CD14-positive monocyte (primary cell): ENCODE data around the gene GDF10. TPM values are rescaled to one million over a fixed set of nuclear protein-coding genes. Genes with fewer than 3 reads are reported as not detected.

Experiments used
- DNase-seq, 3 donors: peaks; one replicate each; pipeline ENCODE4 v3.0.0-alpha.2; 2011 to 2022
- H2AFZ ChIP-seq: 2 replicates; pipeline ENCODE4 v1.6.0; 2012; ENCODE audit warnings: mild to moderate bottlenecking, low read depth, low read length, inconsistent platforms; ENCODE audit not compliant: insufficient read depth, poor library complexity, severe bottlenecking
- H3K27ac ChIP-seq, 2 donors: 1 replicate in 1 of 2; 2 replicates in 1 of 2; pipeline ENCODE4 v1.5.1; 2012 to 2013; ENCODE audit warnings: low read length in 2 of 2, control low read depth in 1 of 2, inconsistent platforms in 1 of 2, low read depth in 1 of 2, mild to moderate bottlenecking in 1 of 2
- H3K27me3 ChIP-seq, 2 donors: one replicate each; pipeline versions ENCODE4 v1.6.0 to v1.6.1; 2011 to 2013; ENCODE audit warnings: low read length in 2 of 2; ENCODE audit not compliant: control insufficient read depth in 2 of 2, insufficient read depth in 2 of 2
- H3K36me3 ChIP-seq, 2 donors: replicated peaks in 1 of 2; 1 replicate in 1 of 2; 2 replicates in 1 of 2; pipeline versions ENCODE4 v1.5.1 to v1.6.1; 2012 to 2013; ENCODE audit warnings: low read length in 2 of 2, control low read depth in 1 of 2, inconsistent platforms in 1 of 2, mild to moderate bottlenecking in 1 of 2; ENCODE audit not compliant: insufficient read depth in 2 of 2, control insufficient read depth in 1 of 2
- H3K4me1 ChIP-seq, 2 donors: 1 replicate in 1 of 2; 2 replicates in 1 of 2; pipeline versions ENCODE4 v1.5.1 to v1.6.1; 2012 to 2013; ENCODE audit warnings: low read length in 2 of 2, control low read depth in 1 of 2, inconsistent platforms in 1 of 2, mild to moderate bottlenecking in 1 of 2, moderate library complexity in 1 of 2; ENCODE audit not compliant: insufficient read depth in 2 of 2, control insufficient read depth in 1 of 2
- H3K4me2 ChIP-seq: replicated peaks from 2 replicates; pipeline ENCODE3; 2012; ENCODE audit warnings: low read length, moderate library complexity, mild to moderate bottlenecking; ENCODE audit not compliant: poor library complexity, severe bottlenecking; ENCODE audit errors: extremely low read depth
- H3K4me3 ChIP-seq, 3 experiments: fragments of 200-600 bp in 1 of 3; sonication (generic) in 1 of 3; replicated peaks in 1 of 3; 1 replicate in 2 of 3; 2 replicates in 1 of 3; pipeline ENCODE4 v1.5.1; 2011 to 2013; ENCODE audit warnings: low read length in 3 of 3, mild to moderate bottlenecking in 3 of 3, control low read depth in 2 of 3, low read depth in 2 of 3, inconsistent platforms in 1 of 3, moderate library complexity in 1 of 3
- H3K79me2 ChIP-seq: 2 replicates; pipeline ENCODE4 v1.6.0; 2012; ENCODE audit warnings: mild to moderate bottlenecking, control low read depth, inconsistent platforms, low read length, moderate library complexity; ENCODE audit not compliant: insufficient read depth
- H3K9ac ChIP-seq: 2 replicates; pipeline ENCODE4 v1.6.0; 2017; ENCODE audit warnings: low read length, mild to moderate bottlenecking; ENCODE audit not compliant: insufficient read depth, poor library complexity, severe bottlenecking
- H3K9me3 ChIP-seq, 2 donors: replicated peaks in 1 of 2; 1 replicate in 1 of 2; 2 replicates in 1 of 2; pipeline versions ENCODE4 v1.5.1 to v1.6.1; 2012 to 2013; ENCODE audit warnings: low read length in 2 of 2, control low read depth in 1 of 2; ENCODE audit not compliant: control insufficient read depth in 1 of 2, insufficient read depth in 1 of 2
- H4K20me1 ChIP-seq: 2 replicates; pipeline ENCODE4 v1.6.0; 2012; ENCODE audit warnings: mild to moderate bottlenecking, low read length, control low read depth, moderate library complexity; ENCODE audit not compliant: insufficient read depth
- H3K27ac Mint-ChIP-seq, 7 donors: one replicate each; pipeline ENCODE4 v1.8.0; 2020; ENCODE audit warnings: mild to moderate bottlenecking in 7 of 7, mixed read lengths in 7 of 7, moderate library complexity in 6 of 7, inconsistent platforms in 2 of 7
- H3K27me3 Mint-ChIP-seq, 3 donors: one replicate each; pipeline ENCODE4 v1.8.0; 2021 to 2022; ENCODE audit warnings: low read depth in 3 of 3, mild to moderate bottlenecking in 3 of 3, mixed read lengths in 3 of 3, moderate library complexity in 3 of 3, inconsistent platforms in 1 of 3
- H3K36me3 Mint-ChIP-seq, 2 donors: one replicate each; pipeline ENCODE4 v1.8.0; 2020; ENCODE audit warnings: mixed read lengths in 2 of 2, inconsistent platforms in 1 of 2, mild to moderate bottlenecking in 1 of 2
- H3K4me1 Mint-ChIP-seq: one replicate; pipeline ENCODE4 v1.8.0; 2020; ENCODE audit warnings: mild to moderate bottlenecking, mixed read lengths
- H3K4me3 Mint-ChIP-seq, 2 donors: one replicate each; pipeline ENCODE4 v1.8.0; 2020; ENCODE audit warnings: mild to moderate bottlenecking in 2 of 2, mixed read lengths in 2 of 2, moderate library complexity in 1 of 2
- H3K9me3 Mint-ChIP-seq, 7 donors: one replicate each; pipeline ENCODE4 v1.8.0; 2020 to 2022; ENCODE audit warnings: mixed read lengths in 7 of 7, mild to moderate bottlenecking in 6 of 7, moderate library complexity in 6 of 7, inconsistent platforms in 2 of 7
- WGBS: methylation state at CpG from one replicate; pipeline ENCODE4 v1.1.5; 2013; ENCODE audit warnings: missing lambda C conversion rate; ENCODE audit not compliant: insufficient coverage; 5-methylcytosine and 5-hydroxymethylcytosine counted together
- intact Hi-C, 2 donors: fragments of 100-400 bp; cut with micrococcal nuclease; formaldehyde crosslinking; loops; one replicate each; pipeline versions ENCODE4 v1.15.0 to v1.15.1; 2023
- polyA plus RNA-seq, 3 donors: library from polyadenylated mRNA; depleted of rRNA in 1 of 3; unstranded in 2 of 3; stranded (reverse) in 1 of 3; fragments of 300-500 nt in 2 of 3; fragments of >200 nt in 1 of 3; fragmentation: Illumina TruSeq in 2 of 3; gene quantifications; 1 replicate in 2 of 3; 2 replicates in 1 of 3; pipeline ENCODE4 v1.2.3, GENCODE V29; 2012 to 2021
- TF ChIP-seq, protein P1 (sequence below): fragments of 200-600 bp; IDR thresholded peaks from one replicate; pipeline ENCODE4 v1.8.0; 2022; ENCODE audit warnings: antibody characterized with exemption, mild to moderate bottlenecking

The GDF10 gene
- polyA plus RNA-seq, 3 donors = not detected

DNA sequence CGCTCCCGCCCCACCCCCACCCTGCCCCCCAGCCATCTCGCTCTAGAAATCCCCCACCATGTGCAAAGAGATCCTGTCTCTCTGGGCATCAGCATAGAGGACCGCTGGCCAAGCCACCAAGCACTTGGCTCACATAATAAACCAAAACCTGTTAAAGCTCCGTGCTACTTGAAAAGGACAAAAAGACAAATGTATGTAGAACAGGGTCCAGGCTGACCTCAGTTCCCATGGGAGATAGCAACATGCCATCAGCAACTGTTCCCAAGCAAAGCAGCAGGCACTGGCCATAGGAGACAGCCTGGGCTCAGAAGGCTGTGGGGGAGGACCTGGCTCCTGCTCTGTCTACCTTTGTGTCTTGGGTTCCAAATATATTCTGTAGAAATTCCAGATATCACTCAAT, 38.4 kb upstream of the GDF10 start:
- peaks cover 58 to 62% of the 10 kb centered on the region in 2 donors for H3K4me1 ChIP-seq
- H2AFZ ChIP-seq = no peak overlapping the region
- Mint-ChIP-seq H3K27ac (peak overlapping the region in 3 of 7 donors; percentile 72 to 96 (median 81)), H3K36me3 (peaks cover 3 to 11% of the 10 kb centered on the region in 2 donors), H3K4me1 (peaks cover 74% of the 10 kb centered on the region), H3K27me3 (peaks cover 0 to 10% (median 6%) of the 10 kb centered on the region in 3 donors), H3K9me3 (peaks cover 0 to 13% (median 5%) of the 10 kb centered on the region in 7 donors), H3K4me3 (no peak overlapping the region)
- no peak for DNase-seq
- H3K9ac ChIP-seq = no peak overlapping the region
- 100% methylated on average over 1 of the region's 5 CpGs for WGBS
- no peaks in the 10 kb centered on the region for H4K20me1 ChIP-seq
- peaks cover 0 to 2% of the 10 kb centered on the region in 2 donors for H3K9me3 ChIP-seq
- no peaks in the 10 kb centered on the region for H3K36me3 ChIP-seq
- H3K27ac ChIP-seq = no peak overlapping the region
- TF ChIP-seq, protein P1, sequence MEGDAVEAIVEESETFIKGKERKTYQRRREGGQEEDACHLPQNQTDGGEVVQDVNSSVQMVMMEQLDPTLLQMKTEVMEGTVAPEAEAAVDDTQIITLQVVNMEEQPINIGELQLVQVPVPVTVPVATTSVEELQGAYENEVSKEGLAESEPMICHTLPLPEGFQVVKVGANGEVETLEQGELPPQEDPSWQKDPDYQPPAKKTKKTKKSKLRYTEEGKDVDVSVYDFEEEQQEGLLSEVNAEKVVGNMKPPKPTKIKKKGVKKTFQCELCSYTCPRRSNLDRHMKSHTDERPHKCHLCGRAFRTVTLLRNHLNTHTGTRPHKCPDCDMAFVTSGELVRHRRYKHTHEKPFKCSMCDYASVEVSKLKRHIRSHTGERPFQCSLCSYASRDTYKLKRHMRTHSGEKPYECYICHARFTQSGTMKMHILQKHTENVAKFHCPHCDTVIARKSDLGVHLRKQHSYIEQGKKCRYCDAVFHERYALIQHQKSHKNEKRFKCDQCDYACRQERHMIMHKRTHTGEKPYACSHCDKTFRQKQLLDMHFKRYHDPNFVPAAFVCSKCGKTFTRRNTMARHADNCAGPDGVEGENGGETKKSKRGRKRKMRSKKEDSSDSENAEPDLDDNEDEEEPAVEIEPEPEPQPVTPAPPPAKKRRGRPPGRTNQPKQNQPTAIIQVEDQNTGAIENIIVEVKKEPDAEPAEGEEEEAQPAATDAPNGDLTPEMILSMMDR = no peak
- H3K4me2 ChIP-seq = no peak overlapping the region
- no peaks in the 10 kb centered on the region for H3K79me2 ChIP-seq
- no peak overlapping the region for H3K4me3 ChIP-seq
- no peaks in the 10 kb centered on the region for H3K27me3 ChIP-seq
- intact Hi-C loops = no loop called here

DNA sequence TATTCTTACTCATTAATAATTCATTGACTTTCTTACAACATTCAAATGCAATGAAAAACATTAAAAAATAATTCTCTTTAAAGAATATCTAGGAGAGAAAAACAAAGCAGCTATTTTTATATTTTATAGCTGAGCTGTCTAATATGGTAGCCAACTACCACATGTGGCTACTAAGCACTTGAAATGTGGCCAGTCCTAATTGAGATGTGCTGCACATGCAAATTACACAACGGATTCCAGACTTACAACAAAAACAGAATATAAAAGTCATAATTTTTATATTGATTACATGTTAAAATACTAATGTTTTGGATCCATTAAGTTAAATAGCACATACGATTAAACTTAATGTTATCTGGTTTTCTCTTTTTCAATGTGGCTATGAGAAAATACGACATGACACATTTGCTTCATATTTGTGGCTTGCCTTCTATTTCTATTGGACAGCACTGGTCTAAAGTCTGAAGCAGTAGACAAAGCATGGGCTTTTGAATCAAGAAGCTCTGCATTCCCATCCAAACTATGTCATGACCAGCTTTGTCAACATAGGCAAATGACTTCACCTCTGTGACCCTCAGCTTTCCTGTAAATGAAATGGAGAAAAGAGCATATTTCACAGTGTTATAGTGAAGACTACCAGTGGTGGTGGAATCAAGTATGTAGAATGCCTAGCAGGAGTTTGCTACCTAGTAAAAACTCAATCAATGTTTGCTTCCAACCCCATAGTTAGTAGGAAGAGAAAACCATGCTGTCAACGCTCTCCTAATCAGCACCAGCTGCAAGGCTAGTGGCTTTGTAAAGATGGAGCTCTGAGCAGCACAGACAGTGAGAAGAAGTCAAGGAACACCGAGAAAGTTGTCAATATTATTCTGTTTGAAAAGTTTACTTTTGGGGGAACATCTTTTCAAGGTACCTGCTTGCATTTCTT, 37.1 kb upstream of the GDF10 start:
- TF ChIP-seq, protein P1 = no peak
- Histone ChIP-seq H2AFZ (no peak overlapping the region), H3K4me1 (peaks cover 47 to 49% of the 10 kb centered on the region in 2 donors), H3K4me2 (no peak overlapping the region), H3K36me3 (no peaks in the 10 kb centered on the region), H3K9ac (no peak overlapping the region), H3K9me3 (peaks cover 0 to 4% of the 10 kb centered on the region in 2 donors), H3K79me2 (no peaks in the 10 kb centered on the region), H4K20me1 (no peaks in the 10 kb centered on the region), H3K4me3 (no peak overlapping the region), H3K27me3 (no peaks in the 10 kb centered on the region), H3K27ac (no peak overlapping the region)
- no peak overlapping the region for H3K4me3 Mint-ChIP-seq
- no peak for DNase-seq
- intact Hi-C loops = no loop called here
- H3K4me1 Mint-ChIP-seq = peaks cover 61% of the 10 kb centered on the region
- 100% methylated on average over 1 of the region's 5 CpGs for WGBS
- H3K27ac Mint-ChIP-seq = peak overlapping the region in 1 of 7 donors; percentile 59
- peaks cover 0 to 8% (median 6%) of the 10 kb centered on the region in 3 donors for H3K27me3 Mint-ChIP-seq
- H3K36me3 Mint-ChIP-seq = peaks cover 3 to 14% of the 10 kb centered on the region in 2 donors
- peaks cover 0 to 8% (median 0%) of the 10 kb centered on the region in 7 donors for H3K9me3 Mint-ChIP-seq
